ENCODE results near the gene MINAR2.

- TF ChIP-seq CTCF (IDR thresholded peaks at IDR 0.05) (no peak), EZH2 (IDR thresholded peaks at IDR 0.05; ENCODE audit: borderline replicate concordance, insufficient read depth, low read depth, low read length, poor library complexity, severe bottlenecking) (no peak)
Observed at GRCh38 chr5:129760636-129761325, 12.9 kb downstream of the MINAR2 start.
